AG09319 (cell line): Measurements from ENCODE around the gene PDE2A.

Experiments
- DNase-seq: peaks from one replicate; pipeline ENCODE4 v3.0.0-alpha.2; 2010; ENCODE audit warnings: low read depth; ENCODE audit errors: extremely low read depth
- TF ChIP-seq, protein P1 (sequence below): IDR thresholded peaks from 2 replicates; pipeline ENCODE4 v1.5.1; 2011; ENCODE audit warnings: low read depth, mild to moderate bottlenecking, inconsistent platforms, low read length, moderate library complexity

PDE2A gene

DNA sequence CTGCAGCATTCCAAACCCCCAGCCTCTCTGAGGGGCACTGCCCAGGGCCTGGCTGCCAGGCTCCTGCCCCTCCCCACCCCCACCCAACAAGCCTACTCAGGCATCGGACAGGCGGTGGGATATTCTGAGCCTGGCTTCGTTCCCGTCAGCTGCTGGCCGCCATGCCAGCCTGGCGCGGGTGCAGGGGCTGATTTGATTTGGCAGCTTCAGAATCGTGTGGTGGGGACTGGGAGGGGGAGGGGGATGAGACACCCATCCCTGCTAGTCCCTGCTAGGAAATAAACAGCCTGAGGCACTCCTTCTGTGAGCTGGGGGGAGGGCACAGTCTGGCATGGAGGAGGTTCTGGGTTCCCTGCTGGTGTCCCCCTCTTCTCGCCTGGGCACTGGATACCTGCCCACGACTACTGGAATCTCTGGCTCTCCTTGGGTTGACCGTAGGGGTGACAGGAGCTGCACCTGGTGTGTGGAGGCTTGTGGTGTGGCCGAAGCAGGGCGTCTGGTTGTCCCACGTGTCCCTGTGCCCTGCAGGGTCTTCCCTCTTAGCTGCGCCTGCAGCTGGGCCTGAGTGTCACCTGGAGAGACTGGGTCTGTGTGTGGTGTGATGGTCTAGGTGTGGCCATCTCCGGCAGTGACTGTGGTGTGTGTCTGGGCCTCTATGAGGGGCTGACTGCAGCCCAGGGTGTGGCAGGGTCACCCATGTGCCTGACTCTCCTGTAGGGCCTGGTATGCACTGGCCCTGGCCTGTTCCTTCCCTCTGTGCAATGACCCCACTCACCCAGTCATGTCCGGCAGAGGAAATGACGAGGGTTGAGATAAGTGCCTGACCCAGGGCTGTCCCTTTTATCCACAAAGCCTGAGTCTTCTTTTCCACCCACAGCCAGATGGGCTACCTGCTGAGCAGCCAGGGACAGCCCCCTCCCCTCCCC lies 42.2 kb downstream of the PDE2A start:
- TF ChIP-seq, protein P1, sequence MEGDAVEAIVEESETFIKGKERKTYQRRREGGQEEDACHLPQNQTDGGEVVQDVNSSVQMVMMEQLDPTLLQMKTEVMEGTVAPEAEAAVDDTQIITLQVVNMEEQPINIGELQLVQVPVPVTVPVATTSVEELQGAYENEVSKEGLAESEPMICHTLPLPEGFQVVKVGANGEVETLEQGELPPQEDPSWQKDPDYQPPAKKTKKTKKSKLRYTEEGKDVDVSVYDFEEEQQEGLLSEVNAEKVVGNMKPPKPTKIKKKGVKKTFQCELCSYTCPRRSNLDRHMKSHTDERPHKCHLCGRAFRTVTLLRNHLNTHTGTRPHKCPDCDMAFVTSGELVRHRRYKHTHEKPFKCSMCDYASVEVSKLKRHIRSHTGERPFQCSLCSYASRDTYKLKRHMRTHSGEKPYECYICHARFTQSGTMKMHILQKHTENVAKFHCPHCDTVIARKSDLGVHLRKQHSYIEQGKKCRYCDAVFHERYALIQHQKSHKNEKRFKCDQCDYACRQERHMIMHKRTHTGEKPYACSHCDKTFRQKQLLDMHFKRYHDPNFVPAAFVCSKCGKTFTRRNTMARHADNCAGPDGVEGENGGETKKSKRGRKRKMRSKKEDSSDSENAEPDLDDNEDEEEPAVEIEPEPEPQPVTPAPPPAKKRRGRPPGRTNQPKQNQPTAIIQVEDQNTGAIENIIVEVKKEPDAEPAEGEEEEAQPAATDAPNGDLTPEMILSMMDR = no peak
- DNase-seq = no peak

DNA sequence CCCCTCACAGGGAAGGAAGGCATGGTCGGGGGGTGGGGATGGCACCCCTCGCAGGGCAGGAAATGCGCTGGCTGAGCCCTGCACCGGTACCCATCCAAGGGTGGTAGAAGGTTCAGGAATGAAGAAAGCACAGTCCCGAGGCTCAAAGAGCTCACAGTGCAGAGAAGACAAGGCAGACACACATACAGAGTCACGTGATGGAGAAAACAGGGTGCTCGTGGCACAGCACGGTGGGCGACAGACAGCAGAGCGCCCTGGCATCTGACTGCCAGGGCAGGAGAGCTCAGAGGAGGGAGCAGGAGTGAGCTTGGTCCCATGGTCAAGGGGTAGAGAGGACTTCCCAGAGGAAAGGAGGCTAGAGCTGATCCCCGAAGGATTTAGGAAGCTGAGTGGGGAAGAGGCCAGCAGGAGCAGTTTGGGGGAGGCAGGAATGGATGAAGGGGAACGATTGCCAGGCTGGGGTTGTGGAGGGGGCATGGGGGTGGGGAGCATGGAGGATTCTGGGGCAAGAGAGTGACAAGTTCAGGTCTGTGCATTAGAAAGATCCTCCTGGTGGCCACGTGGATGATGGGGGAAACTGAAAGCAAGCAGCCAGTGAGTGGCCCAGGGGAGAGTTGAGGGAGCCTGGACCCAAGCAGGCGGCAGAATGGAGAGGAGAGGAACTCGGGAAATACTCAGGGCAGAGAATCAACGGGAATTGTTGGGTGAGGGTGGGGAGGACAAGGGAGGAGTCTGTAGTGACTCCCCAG lies 43.9 kb downstream of the PDE2A start:
- no peak for DNase-seq
- TF ChIP-seq, protein P1 = no peak

DNA sequence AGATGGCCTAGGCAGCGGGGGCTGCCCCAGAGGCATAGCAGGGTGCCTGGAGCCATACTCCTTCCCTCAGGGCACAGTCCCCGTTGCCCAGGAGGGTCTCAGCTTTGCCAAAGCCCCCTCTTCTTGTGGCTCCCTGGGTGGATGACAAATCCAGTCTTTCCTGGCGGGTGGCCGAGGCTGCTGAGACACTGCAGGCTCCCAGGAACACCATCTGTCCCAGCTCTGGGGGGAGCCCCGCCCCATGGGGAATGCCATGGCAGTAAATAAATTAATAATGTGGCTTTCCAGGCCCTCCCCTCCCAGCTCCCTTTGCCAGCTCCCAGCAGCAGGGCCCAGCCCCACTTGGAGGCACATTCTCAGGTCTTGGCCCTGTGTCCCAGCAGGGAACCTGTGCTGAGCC lies 45.0 kb downstream of the PDE2A start:
- DNase-seq = no peak
- TF ChIP-seq, protein P1 = no peak

DNA sequence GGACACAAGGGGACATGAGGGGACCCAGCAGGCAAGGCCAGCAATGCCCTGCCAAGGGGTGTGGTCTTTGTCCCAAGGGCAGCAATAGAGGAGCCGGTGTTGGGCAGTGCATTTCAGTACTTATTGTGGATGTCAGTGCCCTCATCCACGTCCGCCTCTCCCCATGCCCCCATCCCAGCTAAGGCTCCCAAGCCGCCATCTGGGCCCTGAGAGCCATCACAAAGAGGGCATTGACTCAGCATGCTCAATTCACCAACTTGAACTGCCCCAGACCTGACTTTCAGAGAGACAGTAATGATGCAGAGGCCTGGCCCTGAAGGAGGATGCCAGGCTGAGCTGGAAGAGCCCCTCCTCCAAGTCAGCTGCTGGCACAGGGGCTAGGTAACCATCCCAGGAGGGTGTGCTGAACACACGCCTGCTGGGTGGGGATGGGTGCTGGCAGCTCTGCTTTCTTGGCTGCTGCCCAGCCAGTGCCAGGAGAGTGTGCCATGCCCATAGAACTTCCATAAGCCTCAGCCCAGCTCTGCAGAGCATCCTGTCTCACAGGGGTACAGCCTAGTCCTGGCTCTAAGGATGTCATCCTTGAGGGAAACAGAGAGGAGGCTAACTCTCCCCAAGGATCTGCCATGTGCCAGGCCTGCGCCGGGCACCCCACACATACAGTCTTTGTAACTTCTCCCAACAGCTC lies 46.5 kb downstream of the PDE2A start:
- DNase-seq = no peak

DNA sequence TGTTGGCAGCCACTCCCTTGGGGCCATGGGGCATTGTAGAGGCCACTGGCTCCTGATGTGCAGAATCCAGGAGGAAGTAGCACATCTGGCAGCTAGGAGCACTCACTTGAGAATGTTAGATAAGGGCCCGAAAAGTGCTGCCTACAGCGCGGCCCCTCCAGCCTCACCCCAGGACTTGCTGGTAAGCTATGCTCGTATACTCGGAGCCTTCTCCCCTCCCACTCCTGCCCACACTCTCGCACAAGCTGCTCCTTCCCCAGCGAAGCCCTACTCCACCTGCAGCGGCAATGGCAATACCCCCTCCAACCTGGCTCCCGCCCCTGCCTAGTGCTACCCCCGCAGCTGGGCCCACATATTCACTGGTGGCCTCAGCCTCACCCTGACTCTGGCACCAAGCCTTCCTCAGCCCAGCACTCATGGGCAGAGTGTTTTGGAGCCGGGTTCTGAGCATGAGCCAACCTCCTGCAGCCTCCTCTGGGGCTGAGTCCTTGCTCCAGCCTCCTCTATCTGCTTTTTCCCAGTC lies 47.7 kb downstream of the PDE2A start:
- TF ChIP-seq, protein P1 = no peak
- no peak for DNase-seq

More for the DNA sequence above, 46.5 kb downstream of the PDE2A start:
- TF ChIP-seq, protein P1 = no peak

DNA sequence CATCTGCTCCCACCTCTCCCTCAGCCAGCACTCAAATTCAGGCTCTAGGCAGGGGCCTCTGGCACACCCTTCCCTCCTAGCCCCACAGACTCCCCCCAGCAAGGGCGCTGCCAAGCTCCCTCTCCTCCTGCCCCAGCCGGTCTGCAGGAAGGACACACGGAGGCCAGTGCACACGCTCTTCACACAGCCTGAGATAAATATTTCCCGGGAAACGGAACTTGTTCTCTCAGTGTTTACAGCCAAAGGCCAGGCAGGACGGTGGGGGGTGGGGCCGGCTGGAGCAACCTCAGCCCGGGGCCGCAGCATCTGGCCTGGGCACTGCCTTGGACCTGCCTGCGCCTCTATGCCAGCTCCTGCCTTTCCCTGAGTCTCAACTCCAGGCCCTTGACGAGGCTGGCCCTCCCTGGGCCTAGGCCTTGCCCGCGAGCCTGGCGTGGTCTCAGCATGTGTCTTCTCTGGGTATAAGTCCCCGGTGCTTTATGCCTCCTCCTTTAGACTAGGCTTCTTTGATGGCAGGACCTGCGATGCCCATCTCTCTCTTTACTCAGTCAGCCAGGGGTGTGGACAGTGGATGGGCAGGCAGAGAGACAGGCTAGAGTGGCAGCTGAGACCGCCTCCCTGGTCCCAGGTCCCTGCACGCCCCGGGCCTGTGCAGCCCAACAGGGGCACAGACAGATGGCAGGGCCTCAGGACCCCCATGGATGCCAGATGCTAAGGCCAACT lies 48.4 kb downstream of the PDE2A start:
- DNase-seq = no peak
- TF ChIP-seq, protein P1 = no peak
